SIG-M5 treated with dmso at 0.1 percent for 504 hours (cell line): ENCODE data around the gene ACTR3.

Experiments used
- DNase-seq: peaks from one replicate; lab custom pipeline; 2025; ENCODE audit not compliant: unreplicated experiment; lab: John Stamatoyannopoulos, UW

The ACTR3 gene

DNA sequence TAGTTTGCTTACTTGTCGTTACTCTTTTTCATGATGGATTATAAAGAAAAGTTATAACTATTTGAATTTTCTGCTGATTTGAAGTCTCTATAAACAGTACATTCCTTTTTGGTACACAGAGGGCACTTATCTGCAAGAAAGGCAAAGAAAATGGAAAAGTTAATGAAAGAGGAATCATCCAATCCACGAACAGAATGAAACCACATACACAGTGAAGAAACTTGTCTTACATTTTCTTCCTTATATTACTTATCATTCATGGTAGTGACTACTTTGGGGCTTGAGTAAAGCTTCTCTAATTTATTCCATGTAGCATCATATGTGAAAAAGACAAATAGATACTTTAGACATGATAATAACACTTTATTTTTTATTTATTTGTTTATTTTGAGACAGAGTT is 14.8 kb upstream of the ACTR3 start:
- no peak for DNase-seq

DNA sequence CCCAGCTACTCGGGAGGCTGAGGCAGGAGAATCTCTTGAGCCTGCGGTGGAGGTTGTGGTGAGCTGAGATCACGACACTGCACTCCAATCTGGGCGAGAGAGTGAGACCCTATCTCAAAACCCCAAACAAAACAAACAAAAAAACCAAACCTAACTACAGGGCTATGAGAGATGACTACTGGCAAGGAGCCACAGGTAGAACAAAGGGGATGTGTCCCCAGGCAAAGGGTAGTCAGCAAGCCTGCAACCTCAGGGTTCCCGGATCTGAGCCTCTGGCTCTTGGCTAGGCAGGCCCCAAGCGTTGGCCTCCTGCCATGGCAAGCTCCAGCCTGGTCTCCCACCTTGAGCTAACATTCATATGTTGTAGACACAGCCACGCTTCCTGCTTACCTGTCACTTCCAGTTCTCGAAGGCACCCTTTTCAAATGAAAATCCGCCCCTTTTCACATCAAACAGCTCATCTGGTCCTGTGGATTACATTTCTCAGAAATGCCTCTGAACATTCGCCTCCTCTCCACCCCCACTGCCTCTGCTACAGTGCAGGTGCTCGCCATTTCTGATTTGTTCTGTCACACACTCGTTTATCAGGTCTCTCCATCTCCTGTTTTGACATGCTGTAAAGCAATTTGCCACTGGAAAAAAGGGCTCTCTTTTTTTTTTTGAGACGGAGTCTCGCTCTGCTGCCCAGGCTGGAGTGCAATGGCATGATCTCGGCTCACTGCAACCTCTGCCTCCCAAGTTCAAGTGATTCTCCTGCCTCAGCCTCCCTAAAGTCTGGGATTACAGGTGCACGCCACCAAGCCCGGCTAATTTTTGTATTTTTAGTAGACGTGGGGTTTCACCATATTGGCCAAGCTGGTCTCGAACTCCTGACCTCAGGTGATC is 13.1 kb upstream of the ACTR3 start:
- DNase-seq: peak; percentile 58

GRCh38 chr2:113877711-113878598 is 11.9 kb upstream of the ACTR3 start:
- peak; percentile 16 for DNase-seq

DNA sequence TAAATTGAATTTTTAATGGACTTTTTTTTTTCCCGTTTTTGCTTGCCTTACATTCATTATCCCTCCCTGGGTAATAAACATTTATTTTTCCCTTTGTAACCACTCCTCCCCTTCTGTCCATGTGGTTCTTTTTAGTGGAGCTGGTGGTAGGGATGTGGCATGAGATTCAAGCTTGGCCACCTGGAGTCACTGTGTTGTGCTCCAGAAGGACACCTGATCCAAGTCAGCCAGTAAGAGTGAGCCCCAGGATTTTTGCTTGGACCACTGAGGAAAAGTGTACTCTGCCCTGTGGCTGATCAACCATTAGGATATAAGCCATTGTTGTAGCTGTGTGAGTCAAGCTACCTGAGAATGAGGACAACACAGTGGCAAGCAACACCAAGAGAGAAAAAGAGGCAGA is 11.1 kb upstream of the ACTR3 start:
- DNase-seq: no peak

DNA sequence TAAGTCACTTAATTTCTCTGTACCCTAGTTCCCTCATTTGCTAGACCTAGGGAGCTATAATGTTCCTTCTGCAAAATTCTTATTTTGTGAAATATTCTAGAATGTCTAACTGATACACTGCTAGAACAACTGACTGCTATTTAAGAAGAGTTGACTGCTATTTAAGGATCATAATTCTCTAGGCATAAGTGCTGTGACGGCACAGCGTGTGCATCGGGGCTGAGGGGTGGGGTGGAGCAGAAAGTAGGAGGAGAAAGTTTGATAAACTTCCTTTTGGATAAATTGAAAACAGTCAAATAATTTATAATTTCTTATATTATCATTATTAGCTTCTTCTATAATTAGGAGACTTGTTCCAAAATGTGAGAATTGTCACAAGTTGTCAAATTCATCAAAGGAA is 10.4 kb upstream of the ACTR3 start:
- DNase-seq: no peak

GRCh38 chr2:113886479-113887008 is 3.3 kb upstream of the ACTR3 start:
- DNase-seq: peak; percentile 88

GRCh38 chr2:113887009-113887792 is 2.7 kb upstream of the ACTR3 start:
- no peak for DNase-seq

DNA sequence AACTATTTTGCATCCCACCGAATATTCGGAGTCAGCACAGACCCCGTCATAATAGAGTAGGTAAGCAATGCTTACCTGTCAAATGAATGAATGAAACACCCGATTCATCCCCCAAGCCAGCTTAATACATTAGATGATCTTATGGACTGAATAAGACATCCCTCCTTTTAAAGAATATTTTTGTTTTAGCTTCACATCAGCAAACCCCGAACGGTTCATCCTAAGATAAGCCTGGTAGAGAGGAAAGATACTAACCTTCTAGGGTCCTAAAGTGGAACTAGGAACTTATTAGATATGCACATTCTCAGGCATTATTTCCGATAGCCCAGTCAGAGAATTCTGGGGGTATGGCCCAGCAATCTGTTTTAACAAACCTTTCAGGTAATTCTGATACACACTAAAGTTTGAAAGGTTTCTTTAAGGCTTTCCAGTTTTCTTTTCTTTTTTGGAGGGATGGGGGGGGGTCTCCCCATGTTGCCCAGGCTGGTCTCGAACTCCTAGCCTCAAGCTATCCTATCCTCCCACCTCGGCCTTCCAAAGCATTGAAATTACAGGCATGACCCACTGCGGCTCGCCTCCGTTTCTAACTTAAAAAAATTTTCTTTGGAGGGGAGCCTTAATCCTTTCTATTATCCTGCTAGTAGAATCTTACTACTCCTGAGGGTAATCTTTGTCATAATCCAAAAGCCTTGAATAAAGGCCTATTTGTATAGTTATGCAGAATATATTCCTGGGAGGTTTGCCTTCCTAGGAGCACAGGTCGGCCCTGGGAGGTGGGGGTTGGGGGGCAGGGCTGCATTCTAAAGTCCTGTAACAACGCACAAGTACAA is 1.0 kb upstream of the ACTR3 start:
- no peak for DNase-seq

DNA sequence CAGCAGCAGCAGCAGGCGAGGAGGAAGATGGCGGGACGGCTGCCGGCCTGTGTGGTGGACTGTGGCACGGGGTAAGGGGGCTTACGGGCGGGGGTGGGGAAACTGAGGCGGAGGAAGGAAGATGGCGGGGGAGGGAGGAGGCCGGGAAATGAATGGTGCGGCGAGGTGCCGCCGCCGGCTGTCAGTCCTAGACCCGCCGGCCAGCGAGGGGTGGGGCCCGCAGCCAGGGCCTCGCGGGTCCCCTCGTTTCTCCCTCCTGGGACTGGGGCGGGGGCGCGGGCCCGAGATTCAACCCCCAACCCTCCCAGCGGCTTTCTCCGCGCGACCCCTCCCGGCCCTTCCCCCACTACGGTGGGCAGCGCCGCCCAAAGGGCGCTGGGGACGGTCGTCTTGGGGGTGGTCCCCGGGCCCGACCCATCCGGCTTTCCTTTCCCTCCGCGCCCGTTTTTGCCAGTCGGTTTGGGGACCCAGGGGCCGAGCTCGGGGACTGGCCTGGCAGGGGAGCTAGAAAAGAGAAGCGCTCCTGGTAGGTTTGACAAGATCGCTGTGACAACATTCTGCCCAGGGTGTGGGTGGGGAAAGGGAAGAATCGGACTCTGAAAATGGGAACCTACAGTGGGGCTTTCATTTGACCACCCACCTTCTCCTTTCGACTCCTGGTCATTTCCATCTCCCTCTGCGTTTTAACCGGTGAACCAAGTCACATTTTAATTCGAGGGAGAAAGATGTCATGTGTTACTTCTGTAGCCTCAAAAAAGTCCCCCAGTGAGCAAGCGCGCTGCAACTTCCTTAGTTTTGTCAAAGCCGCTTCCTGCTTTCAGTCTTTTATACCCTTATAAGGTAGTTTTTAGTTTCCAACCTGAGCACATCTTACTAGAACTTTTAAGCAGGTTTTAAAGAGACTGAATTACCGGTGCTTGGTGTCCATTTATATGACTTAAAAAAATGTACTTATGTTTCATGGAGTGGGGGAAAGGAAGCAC is 655 bp downstream of the ACTR3 start:
- peak; percentile 95 for DNase-seq

GRCh38 chr2:113891265-113891959 is 1.5 kb downstream of the ACTR3 start:
- DNase-seq: no peak

DNA sequence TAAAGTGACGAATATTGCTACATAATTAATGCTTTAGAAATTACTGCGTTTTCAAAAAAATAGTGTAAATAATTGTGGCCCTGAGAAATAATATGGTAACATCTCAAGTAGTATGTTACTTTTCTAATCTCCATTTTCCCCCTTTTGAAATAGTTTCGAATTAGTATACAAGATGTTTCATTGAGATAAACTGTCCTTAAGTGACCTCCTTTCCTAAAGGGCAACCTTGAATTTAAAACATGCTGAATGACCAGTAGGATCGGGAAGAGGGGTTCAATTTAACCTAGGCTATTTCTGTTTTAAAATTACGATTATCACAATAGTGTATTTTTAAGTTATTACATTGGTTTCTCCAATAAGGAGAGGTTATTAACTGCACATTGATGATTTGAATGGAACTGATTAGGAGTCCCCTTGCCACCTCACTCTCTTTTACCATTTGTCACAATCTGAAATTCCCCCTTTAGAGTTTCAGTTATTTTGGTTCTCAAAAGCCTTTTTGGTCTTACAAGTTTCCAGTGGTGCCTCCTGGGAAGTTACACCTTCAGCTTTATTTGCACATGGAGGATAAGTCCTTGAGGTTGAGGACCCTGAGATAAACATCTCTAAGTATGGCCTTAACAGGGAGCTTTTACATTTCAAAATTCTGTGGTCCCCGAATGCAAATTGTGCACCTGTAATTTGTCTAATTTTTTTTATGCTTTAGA is 2.3 kb downstream of the ACTR3 start:
- DNase-seq: no peak

- peak; percentile 97 for DNase-seq
These were observed 4.4 kb downstream of the ACTR3 start for GRCh38 chr2:113894156-113894743.

DNA sequence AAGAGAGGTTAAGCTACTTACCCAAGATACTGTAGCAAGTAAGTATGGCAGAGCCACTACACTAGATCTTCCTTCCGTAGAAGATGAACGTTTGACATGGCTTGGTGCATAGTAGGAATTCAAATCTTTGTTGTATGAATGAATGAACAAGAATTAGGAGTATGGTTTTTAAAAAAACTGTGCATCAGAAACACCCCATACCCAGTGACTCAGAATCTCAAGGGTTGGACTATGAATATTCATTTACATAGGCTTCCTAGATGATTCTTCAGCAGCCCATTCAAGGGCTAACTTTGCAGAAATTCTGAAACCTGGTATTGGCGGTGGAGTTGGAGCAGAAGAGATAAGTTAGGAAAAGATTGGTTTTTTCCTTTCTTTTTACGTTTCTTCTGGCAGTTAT is 5.4 kb downstream of the ACTR3 start:
- peak; percentile 27 for DNase-seq

DNA sequence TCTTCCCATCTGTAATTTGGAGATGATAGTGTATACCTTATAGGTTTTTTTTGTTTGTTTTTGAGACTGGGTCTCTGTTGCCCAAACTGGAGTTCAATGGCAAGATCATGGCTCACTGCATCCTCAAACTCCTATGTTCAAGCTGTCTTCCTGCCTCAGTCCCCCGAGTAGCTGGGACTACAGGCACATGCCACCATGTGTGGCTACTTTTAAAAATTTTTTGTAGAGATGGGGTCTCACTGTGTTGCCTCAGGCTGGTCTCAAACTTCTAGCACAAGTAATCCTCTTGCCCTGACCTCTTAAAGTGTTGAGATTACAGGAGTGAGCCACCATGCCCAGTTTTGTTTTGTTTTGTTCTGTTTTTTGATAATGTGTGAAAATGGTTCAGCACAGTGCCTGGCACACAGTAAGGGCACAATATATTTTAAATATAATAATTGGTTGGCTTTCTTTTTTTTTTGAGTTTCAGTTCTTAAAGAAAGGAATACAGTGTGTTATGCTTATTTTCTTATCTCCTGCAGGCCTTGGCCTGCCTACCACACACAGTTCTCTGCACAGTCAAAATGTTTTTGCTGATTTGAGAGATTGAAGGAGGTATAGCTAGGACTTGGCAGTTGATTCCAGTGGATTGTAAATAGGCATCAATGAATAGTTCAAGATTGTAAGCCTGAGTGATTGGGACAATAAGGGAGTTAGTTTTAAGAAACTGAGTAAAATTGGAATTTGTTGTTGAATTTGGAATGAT is 6.1 kb downstream of the ACTR3 start:
- no peak for DNase-seq

DNA sequence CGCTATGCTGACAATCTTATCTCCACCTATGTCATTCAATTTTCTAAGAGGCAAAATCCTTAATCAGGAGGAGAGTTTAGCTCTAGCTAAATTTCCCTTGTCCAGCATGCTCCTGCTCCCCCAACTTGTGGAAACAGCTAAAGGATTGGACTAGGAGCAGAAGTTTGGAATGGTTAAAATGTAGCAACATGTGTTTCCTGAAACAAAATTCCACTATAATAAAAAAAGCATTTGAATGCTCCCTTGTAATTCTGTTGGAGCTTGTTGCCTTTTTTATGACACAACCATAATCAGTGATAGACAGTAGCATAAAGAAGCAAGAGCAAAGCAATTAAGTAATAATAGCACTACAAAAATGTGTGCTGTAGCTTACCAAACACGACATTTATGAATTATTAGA is 6.9 kb downstream of the ACTR3 start:
- DNase-seq: no peak

GRCh38 chr2:113898081-113898480 is 8.2 kb downstream of the ACTR3 start:
- no peak for DNase-seq

DNA sequence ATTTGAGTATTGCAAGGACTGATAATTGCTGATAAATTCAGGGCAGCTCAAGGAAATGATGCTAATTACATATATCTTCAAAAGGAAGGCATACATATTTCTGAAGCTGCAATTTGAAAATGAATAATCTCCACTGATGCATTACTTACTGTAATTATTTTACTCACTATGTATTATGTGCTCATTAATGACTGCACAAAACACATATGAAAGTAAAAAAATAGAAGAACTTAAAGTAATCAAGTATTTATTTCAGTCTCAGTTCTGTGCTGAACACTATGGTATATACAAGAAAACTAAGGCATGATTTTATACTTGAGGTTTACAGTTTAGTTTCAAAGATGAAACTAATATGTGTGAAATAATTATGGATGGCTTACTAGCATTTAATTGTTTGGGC is 9.3 kb downstream of the ACTR3 start:
- DNase-seq: no peak
